SK-N-SH (cell line): ENCODE results near the gene SP9.

Experiments used
- CTCF ChIP-seq: fragments of 200-600 bp; sonication (generic); IDR thresholded peaks from 2 replicates; pipeline ENCODE4 v1.6.1; 2017; ENCODE audit warnings: antibody characterized with exemption, mild to moderate bottlenecking, moderate library complexity
- EP300 ChIP-seq, 2 experiments: IDR thresholded peaks; 2 replicates each; pipeline versions ENCODE4 v1.4.0 to v1.6.1; 2012; ENCODE audit warnings: borderline replicate concordance in 1 of 2, low read depth in 1 of 2, low read length in 1 of 2
- EZH2phosphoT487 ChIP-seq: fragments of 200-600 bp; sonication (generic); IDR thresholded peaks from 2 replicates; pipeline ENCODE4 v1.6.1; 2017; ENCODE audit warnings: low read depth, mixed run types, mild to moderate bottlenecking, antibody characterized with exemption, moderate library complexity, borderline replicate concordance
- MAX ChIP-seq: IDR thresholded peaks from 2 replicates; pipeline ENCODE4 v1.4.0; 2012; ENCODE audit warnings: low read depth
- PBX3 ChIP-seq: IDR thresholded peaks from 2 replicates; pipeline ENCODE4; 2012
- POLR2AphosphoS5 ChIP-seq: IDR thresholded peaks from 2 replicates; pipeline ENCODE4 v1.6.1; 2012; ENCODE audit warnings: low read depth, low read length
- RCOR1 ChIP-seq: fragments of 150-350 bp; IDR thresholded peaks from 2 replicates; pipeline ENCODE4 v1.6.1; 2017; ENCODE audit warnings: antibody characterized with exemption, low read length
- SIN3A ChIP-seq: IDR thresholded peaks from 2 replicates; pipeline ENCODE4 v1.6.1; 2012; ENCODE audit warnings: low read depth, mild to moderate bottlenecking, low read length, moderate library complexity, borderline replicate concordance
- SMC3 ChIP-seq: IDR thresholded peaks from 2 replicates; pipeline ENCODE4 v1.6.1; 2012; ENCODE audit warnings: low read depth, low read length, improper control_type of control experiment
- YY1 ChIP-seq: IDR thresholded peaks from 2 replicates; pipeline ENCODE4 v1.4.0; 2012; ENCODE audit warnings: low read depth, mild to moderate bottlenecking

GRCh38 chr2:174336501-174337336 lies 2.0 kb downstream of the SP9 start:
- TF ChIP-seq CTCF (peak; percentile 20; the same call in 1 of the 2 replicates), PBX3 (no peak), EP300 (IDR thresholded peaks at IDR 0.05; ENCODE audit: borderline replicate concordance in 1 of 2, low read depth in 1 of 2, low read length in 1 of 2) (no peak), YY1 (no peak), SMC3 (no peak), SIN3A (no peak), EZH2phosphoT487 (peak; percentile 95), POLR2AphosphoS5 (no peak), RCOR1 (no peak), MAX (peak; percentile 15; the same call in 1 of the 2 replicates)
